ENCODE measurements around the gene RASSF3. TPM values are rescaled to one million over a fixed set of nuclear protein-coding genes. Genes with fewer than 3 reads are reported as not detected.

RASSF3 gene
- total and polyA plus RNA-seq, 10 of the 15 experiments (the other 5 are each of a cell fraction or from before 2014, with no cell fraction given) = 6.9 to 62.4 (median 30.3) TPM

GRCh38 chr12:64671681-64672080, 61.4 kb downstream of the RASSF3 start:
- H3K79me2 ChIP-seq (ENCODE audit: control insufficient read depth, insufficient read depth, low read length) = peaks cover 92% of the 10 kb centered on the region
- H3K9ac ChIP-seq (ENCODE audit: control insufficient read depth, insufficient read depth, low read length) = no peak overlapping the region
- no peak for ATAC-seq
- TF ChIP-seq ZBED1 (IDR thresholded peaks at IDR 0.05; ENCODE audit: borderline replicate concordance) = no peak
- no peak for TF ChIP-seq SIX5 (IDR thresholded peaks at IDR 0.05; ENCODE audit: low read depth, low read length, severe bottlenecking)
- TF ChIP-seq NR2C2 (IDR thresholded peaks at IDR 0.05; ENCODE audit: borderline replicate concordance, control insufficient read depth, insufficient read length, low read depth) = no peak
- no peak for TF ChIP-seq GATAD2B (conservative IDR thresholded peaks at IDR 0.05; ENCODE audit: low read depth)
- TF ChIP-seq, protein P1, sequence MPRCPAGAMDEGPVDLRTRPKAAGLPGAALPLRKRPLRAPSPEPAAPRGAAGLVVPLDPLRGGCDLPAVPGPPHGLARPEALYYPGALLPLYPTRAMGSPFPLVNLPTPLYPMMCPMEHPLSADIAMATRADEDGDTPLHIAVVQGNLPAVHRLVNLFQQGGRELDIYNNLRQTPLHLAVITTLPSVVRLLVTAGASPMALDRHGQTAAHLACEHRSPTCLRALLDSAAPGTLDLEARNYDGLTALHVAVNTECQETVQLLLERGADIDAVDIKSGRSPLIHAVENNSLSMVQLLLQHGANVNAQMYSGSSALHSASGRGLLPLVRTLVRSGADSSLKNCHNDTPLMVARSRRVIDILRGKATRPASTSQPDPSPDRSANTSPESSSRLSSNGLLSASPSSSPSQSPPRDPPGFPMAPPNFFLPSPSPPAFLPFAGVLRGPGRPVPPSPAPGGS (IDR thresholded peaks at IDR 0.05; ENCODE audit: borderline replicate concordance, insufficient read depth, low read depth, low read length, poor library complexity, severe bottlenecking) = no peak
- WGBS (ENCODE audit: insufficient coverage, insufficient replicate concordance, low lambda C conversion rate, missing lambda C conversion rate) = 74% methylated on average over 4 of the region's 4 CpGs
- intact Hi-C loops (cut with micrococcal nuclease; ENCODE audit: unreplicated experiment) = no loop called here
- H3K4me1 ChIP-seq (ENCODE audit: control insufficient read depth, insufficient read depth, low read length) = peaks cover 71% of the 10 kb centered on the region
- in situ Hi-C loops (cut with MboI) = no loop called here
- SMC1A ChIA-PET (ENCODE audit: uncharacterized antibody, unreplicated experiment) = interaction anchor here (1.0 to 1.3 kb wide), 2 partner anchors 10 to 122 kb away, joined by 3 read pairs; no protein-coding TSS in a partner anchor
- H3K27ac ChIP-seq (ENCODE audit: control insufficient read depth, insufficient read depth) = no peak overlapping the region
- H3K4me3 ChIP-seq = no peak overlapping the region
- POLR2A ChIA-PET = interaction anchor here (1.1 kb wide), 1 partner anchor 62 kb away, joined by 3 read pairs; no protein-coding TSS in a partner anchor
- no peak for DNase-seq (ENCODE audit: low read depth, low spot score)
- no peaks in the 10 kb centered on the region; a peak in 2 of 4 replicates for H3K36me3 ChIP-seq (ENCODE audit: control insufficient read depth in 2 of 2, insufficient read depth in 2 of 2, low read length in 1 of 2)
- no peaks in the 10 kb centered on the region for H3K9me3 ChIP-seq (replicated peaks; ENCODE audit: control insufficient read depth, insufficient read depth, low read length)
- CTCF ChIA-PET = no interaction called here
- BruUV-seq (replicated peaks) = no TSS peak
- FAIRE-seq = no peak
- H2AFZ ChIP-seq (ENCODE audit: control insufficient read depth, low read depth, low read length) = no peak overlapping the region
- RAD21 ChIA-PET (ENCODE audit: unreplicated experiment) = no interaction called here
- no peaks in the 10 kb centered on the region for H3K27me3 ChIP-seq (replicated peaks in 1 of 2; ENCODE audit: control insufficient read depth in 2 of 2, insufficient read depth in 2 of 2, low read length in 1 of 2)
- no peaks in the 10 kb centered on the region for H4K20me1 ChIP-seq (ENCODE audit: control insufficient read depth, insufficient read depth)
- H3K4me2 ChIP-seq (ENCODE audit: control insufficient read depth, insufficient read depth) = no peak overlapping the region
